ENCODE measurements around the gene ARHGAP26.

Gene ARHGAP26

GRCh38 chr5:143226872-143227271 lies 456.7 kb downstream of the ARHGAP26 start:
- DNase-seq (ENCODE audit: low spot score), result no peak

GRCh38 chr5:143227301-143227700 lies 457.1 kb downstream of the ARHGAP26 start:
- DNase-seq (ENCODE audit: low spot score), result no peak

DNA sequence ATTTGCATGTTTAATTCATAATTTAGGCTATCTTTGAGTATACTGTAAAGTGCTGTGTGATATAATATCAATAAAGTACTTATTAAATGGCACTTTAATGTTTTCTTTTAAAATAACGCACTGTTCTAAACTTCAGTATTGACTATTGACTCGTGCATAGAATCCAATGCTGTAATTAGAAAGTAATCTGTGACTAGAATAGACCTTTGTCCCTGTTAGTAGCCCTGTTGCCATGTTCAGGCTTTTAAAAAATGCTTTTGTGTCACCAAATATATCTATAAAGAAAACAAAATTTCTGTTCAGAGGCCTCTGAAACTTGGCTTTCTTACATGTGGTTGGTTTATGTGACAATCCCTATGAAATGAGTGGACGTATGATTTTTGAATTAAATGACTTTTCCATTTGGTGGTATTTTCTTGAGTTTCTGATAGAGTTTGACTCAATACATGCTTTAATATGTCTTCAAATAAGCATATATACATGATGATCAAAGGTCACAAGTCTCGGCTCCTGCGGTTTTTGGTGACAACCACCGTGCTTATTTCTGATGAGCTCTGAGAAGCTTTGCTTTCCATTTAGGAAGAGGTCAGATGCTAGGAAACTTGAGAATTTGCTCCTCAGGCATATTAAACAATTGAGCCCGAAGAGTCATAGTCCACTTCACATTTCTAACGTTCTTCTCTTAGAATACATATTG lies 458.6 kb downstream of the ARHGAP26 start:
- DNase-seq (ENCODE audit: low spot score), result no peak

- no peak for DNase-seq (ENCODE audit: low spot score)
Measured at GRCh38 chr5:143229426-143229895, 459.3 kb downstream of the ARHGAP26 start.

DNA sequence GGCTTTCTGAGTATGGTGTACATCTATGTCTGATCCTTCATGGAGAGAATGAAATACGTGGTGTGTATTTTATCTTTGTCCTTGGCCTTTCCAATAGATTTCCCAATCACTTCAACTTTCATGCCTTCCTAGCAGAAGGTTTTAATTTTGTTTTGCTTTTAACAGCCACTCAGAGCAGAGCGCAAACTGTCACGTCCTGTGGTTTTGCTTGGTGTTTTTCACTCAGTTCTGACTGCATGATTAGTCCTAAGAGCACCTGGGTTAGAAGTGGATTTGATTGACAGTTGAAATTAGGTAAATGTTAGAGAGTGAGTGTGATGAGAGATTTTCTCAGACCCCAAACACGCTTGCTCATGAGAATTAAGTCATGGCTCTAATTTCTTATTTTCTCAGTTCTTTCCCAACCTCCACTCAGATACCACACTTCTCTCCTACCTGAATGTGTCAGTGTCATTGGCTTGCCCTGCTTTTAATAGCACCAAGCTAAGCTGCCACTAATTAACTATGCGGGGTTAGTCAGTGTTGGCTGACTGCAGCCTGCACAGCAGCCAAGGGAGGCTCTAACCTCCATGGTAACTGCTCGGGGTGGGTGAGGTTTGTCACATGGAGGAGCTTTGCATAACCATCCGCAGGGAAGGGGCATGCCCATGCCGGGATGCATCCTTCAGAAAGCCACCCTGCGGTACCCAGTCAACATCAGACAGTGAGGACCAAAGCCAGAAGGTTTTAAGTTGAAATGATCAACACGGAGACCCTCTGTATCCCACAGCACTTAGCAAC lies 459.9 kb downstream of the ARHGAP26 start:
- peak; percentile 56 for DNase-seq (ENCODE audit: low spot score)

GRCh38 chr5:143230676-143230996 lies 460.5 kb downstream of the ARHGAP26 start:
- no peak for DNase-seq (ENCODE audit: low spot score)

DNA sequence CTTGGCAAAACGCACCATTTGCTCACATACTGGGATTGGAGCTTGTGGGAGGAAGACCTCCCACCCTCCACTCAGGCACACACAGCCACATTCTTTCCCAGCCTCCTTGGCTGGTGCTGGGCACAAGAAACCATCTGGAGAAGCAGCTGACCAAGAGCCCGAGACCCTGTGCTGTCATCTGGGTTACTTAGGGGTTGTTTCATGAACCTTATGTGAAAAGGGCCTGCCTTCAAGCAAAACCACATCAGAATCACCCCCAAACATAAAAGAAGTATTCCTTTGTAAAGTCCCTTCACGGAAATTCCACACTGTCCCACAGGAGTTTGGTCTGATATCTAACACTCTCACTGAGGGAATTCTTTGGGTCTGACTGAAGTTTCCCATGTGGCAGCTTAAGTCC lies 461.2 kb downstream of the ARHGAP26 start:
- no peak for DNase-seq (ENCODE audit: low spot score)

DNA sequence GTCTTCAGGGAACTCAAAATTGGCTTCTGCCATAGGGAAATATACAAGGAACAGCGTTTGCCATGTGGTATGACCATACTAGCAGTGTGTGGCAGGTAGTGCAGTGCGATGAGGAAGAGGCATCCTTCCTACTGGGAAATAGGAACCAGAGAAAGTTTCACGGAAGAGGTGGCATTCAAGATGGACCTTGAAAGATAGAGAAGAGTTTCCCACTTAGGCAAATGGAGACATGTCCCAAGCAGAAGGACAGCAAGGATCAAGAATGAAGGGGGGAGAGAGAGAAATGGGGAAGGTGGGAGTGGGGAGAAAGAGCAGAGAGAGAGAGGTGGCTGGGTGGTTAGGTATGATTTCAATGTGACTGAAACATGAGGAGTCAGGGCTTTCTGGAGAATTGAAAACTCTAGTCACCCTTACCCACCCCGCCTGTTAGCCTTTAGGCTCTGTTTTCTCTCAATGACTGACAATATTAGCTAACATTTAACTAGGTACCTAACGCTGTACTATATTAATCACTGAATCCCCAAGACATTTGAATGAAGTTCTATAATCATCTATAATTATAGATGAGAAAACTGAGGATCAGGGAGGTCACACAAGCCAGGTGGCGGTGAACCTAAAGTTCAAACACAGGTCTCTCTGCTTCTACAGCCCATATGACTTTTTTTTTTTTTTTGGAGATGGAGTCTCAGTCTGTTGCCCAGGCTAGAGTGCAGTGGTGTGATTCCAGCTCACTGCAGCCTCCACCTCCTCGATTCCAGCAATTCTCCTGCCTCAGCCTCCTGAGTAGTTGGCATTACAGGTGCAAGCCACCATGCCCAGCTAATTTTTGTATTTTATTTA lies 462.0 kb downstream of the ARHGAP26 start:
- no peak for DNase-seq (ENCODE audit: low spot score)

- no peak for DNase-seq (ENCODE audit: low spot score)
Measured at GRCh38 chr5:143233031-143233430, 462.9 kb downstream of the ARHGAP26 start.

DNA sequence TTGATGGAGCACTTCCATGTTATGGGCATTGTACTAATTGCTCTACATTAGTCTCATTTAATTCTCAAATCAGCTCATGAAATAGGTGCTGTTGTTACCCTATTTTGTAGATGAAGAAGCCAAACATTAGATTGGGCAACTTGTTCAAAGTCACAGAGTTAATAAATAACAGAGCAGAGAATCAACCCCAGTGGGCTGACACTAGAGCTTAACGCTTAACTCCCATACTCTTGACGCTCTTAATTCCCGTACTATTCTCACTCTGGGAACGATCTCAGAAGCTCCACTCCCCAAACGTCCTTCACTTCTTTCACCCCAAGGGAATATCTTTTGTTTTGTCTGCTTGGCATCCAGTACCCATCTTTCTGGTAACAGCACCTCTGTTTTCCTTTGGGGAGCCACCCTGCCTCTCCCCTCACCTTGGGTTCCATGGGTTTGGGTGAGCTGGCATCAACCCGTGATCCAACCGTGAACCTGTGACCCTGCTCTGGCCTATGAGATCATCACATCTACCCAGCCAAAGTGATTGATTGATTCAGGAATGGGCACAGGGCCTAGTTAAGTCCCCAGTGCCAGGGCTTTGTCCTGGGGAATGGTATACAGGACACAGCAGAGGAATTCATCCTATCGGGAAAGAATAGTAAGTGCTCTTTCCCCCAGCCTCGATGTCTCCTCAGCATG lies 464.1 kb downstream of the ARHGAP26 start:
- no peak for DNase-seq (ENCODE audit: low spot score)

DNA sequence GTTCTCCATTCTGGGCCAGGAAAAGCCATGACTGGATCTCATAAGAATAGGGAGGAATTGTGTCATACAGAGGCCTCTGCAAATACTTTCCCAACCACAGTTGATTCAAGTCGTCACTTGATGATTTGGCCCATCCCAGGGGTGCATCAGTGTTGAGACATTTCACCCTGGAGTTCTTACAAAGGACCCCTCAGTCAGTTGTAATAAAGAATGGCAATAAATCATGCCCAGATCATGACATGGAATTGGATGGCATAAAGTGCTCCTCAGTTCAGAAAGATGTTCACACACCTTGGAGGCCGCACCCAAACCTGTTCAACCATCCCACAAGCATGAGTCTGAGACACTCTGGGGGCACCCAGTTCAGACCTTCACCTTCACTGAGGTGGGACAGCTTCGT lies 465.2 kb downstream of the ARHGAP26 start:
- DNase-seq (ENCODE audit: low spot score), result no peak

- no peak for DNase-seq (ENCODE audit: low spot score)
Measured at GRCh38 chr5:143236682-143237081, 466.5 kb downstream of the ARHGAP26 start.

DNA sequence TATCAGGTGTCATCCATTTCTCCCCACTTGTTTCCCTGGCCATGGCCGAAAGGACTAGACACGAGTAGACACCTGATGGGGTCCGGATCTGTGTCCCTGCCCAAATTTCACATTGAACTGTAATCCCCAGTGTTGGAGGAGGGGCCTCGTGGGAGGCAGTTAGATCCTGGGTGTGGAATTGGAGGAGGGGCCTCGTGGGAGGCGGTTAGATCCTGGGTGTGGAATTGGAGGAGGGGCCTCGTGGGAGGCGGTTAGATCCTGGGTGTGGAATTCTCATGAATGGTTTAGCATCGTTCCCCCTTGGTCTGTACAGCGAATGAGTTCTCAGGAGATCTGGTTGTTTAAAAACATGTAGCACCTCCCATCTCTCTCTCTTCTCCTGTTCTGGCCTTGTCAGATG lies 467.5 kb downstream of the ARHGAP26 start:
- DNase-seq (ENCODE audit: low spot score), result no peak

DNA sequence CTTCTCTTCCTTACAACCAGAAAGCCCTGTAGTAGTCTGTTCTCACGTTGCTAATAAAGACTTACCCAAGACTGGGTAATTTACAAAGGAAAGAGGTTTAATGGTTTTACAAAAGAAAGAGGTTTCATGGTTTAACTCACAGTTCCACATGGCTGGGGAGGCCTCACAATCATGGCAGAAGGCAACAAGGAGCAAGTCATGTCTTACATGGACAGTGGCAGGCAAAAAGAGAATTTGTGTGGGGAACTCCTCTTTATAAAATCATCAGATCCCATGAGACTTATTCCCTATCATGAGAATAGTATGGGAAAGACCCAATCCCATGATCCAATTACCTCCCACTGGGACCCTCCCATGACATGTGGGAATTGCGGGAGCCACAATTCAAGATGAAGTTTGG lies 468.4 kb downstream of the ARHGAP26 start:
- no peak for DNase-seq (ENCODE audit: low spot score)

GRCh38 chr5:143239882-143240518 lies 469.8 kb downstream of the ARHGAP26 start:
- DNase-seq (ENCODE audit: low spot score), result no peak

- no peak for DNase-seq (ENCODE audit: low spot score)
Measured at GRCh38 chr5:143241892-143242291, 471.7 kb downstream of the ARHGAP26 start.

DNA sequence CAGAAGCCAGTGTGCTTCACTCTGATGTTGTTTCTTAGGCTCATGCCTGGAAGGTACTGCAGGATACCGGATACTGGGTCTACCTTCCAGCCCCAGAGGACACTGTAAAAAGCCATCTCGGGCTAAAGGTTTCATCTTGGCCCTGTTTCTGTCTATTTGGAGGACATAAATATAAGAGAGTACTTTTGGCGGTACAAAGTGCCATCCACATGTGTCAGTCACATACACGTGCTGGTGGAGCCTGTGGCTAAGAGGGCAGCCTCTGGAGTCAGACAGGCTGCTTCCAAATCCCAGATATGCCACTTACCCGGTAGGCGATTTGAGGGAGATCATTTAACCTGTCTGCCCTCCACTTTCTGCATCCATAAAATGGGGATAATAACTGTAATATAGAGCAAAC lies 472.9 kb downstream of the ARHGAP26 start:
- no peak for DNase-seq (ENCODE audit: low spot score)

DNA sequence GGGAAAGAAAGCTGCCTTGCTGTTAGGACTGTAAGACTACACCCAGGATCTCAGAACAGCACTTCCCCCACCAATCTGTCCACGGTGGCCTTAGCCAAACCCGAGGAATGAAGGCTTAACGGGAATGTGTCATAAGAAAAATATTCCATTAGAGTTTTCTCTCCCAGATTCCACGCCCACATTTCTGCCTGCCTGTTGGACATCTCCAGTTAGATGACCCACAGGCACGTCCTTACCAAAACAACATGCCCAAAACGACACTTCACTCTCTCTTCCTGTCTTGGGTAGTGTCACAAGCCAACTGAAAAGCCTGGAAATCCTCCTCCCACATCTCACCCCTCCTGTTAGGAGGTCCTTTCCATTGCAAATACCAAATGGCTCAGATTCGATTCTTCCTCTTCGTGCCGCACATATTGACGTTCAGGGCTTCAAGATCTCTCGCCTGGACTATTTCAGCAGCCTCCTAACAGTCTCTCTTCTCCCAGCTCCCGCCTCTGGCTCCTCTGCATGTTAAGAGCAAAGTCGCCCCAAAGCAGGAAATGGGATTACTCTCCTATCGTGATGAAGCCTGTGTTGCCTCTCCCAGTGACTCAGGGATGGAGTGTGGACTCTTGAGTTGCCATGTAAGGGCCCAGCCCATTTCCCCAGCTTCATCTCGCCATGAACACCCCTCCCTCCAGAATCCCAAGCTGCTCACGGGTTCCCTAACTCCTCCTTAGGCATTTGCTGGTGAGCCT lies 474.0 kb downstream of the ARHGAP26 start:
- peak; percentile 91 for DNase-seq (ENCODE audit: low spot score)

DNA sequence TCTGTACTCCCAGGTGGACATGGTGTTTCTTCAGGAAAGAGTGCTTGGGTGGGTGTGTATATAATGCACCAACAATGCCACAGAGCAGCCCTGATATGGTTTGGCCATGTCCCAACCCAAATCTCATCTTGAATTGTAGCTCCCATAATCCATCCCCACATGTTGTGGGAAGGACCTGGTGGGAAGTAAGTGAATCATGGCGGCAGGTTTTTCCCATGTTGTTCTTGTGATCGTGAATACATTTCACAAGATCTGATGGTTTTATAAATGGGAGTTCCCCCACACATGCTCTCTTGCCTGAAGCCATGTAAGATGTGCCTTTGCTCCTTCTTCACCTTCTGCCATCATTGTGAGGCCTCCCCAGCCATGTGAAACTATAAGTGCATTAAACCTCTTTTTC lies 474.8 kb downstream of the ARHGAP26 start:
- DNase-seq (ENCODE audit: low spot score), result no peak

GRCh38 chr5:143245929-143246561 lies 475.9 kb downstream of the ARHGAP26 start:
- DNase-seq (ENCODE audit: low spot score), result peak; percentile 99
